Measurements from ENCODE around the gene TASOR2. TPM values are rescaled to one million over a fixed set of nuclear protein-coding genes. Genes with fewer than 3 reads are reported as not detected.

Gene TASOR2
- total RNA-seq, 4 donors from 2014 or later, result 55.0 to 106 (median 75.9) TPM

GRCh38 chr10:5688587-5688986 lies 3.9 kb downstream of the TASOR2 start:
- Histone ChIP-seq H3K36me3 (no peaks in the 10 kb centered on the region), H3K4me3 (no peak overlapping the region), H3K27ac (no peak overlapping the region), H3K4me1 (peaks cover 12 to 47% (median 25%) of the 10 kb centered on the region in 4 donors), H3K27me3 (no peaks in the 10 kb centered on the region), H3K9me3 (no peaks in the 10 kb centered on the region)
- no peak for TF ChIP-seq POLR2AphosphoS5 (IDR thresholded peaks at IDR 0.05)
- no peak for TF ChIP-seq CTCF (IDR thresholded peaks at IDR 0.05)
- no peak for TF ChIP-seq POLR2A (IDR thresholded peaks at IDR 0.05)
- no peak for TF ChIP-seq EP300 (IDR thresholded peaks at IDR 0.05; ENCODE audit: low read depth)
- WGBS, 2 donors (ENCODE audit: low coverage in 1 of 2), result 96% methylated on average over 3 of the region's 3 CpGs; no CpG with 5 or more reads in 1 of the 2 donors
- intact Hi-C loops (cut with DNase I; ENCODE audit: low total_unique reads), result no loop called here
- no peak for DNase-seq
- in situ Hi-C loops (cut with MboI; ENCODE audit: low pct_ligation_motif_present in 1 of 4, low pct_unique_long_range_greater_than_20kb in 1 of 4, low sequenced_read_pairs in 3 of 4), result no loop called here

- TF ChIP-seq EP300 (IDR thresholded peaks at IDR 0.05; ENCODE audit: low read depth) (no peak), POLR2AphosphoS5 (IDR thresholded peaks at IDR 0.05) (no peak), CTCF (IDR thresholded peaks at IDR 0.05) (no peak), POLR2A (IDR thresholded peaks at IDR 0.05) (no peak)
- no peaks in the 10 kb centered on the region for H3K36me3 ChIP-seq
- in situ Hi-C loops (cut with MboI; ENCODE audit: low pct_ligation_motif_present in 1 of 4, low pct_unique_long_range_greater_than_20kb in 1 of 4, low sequenced_read_pairs in 3 of 4), result no loop called here
- H3K4me3 ChIP-seq, result no peak overlapping the region
- no peaks in the 10 kb centered on the region for H3K9me3 ChIP-seq
- H3K4me1 ChIP-seq, result peaks cover 17 to 51% (median 23%) of the 10 kb centered on the region in 4 donors
- DNase-seq, result no peak
- WGBS, 2 donors (ENCODE audit: low coverage in 1 of 2), result 80 to 86% methylated on average over 8 of the region's 8 CpGs
- intact Hi-C loops (cut with DNase I; ENCODE audit: low total_unique reads), result no loop called here
- peak overlapping the region in 1 of 4 donors; percentile 75 for H3K27ac ChIP-seq
- H3K27me3 ChIP-seq, result no peaks in the 10 kb centered on the region
These were observed 7.1 kb downstream of the TASOR2 start for GRCh38 chr10:5691786-5692185.

- Histone ChIP-seq H3K27ac (peak overlapping the region; percentile 34 to 77 (median 72)), H3K27me3 (no peaks in the 10 kb centered on the region), H3K4me3 (peak overlapping the region; percentile 28 to 64 (median 40)), H3K36me3 (no peaks in the 10 kb centered on the region), H3K4me1 (peaks cover 17 to 51% (median 26%) of the 10 kb centered on the region in 4 donors), H3K9me3 (no peaks in the 10 kb centered on the region)
- 10 to 50% methylated on average over 1 to 49 of the region's 49 CpGs for WGBS, 2 donors (ENCODE audit: low coverage in 1 of 2)
- DNase-seq, result peak; percentile 63
- in situ Hi-C loops (cut with MboI; ENCODE audit: low pct_ligation_motif_present in 1 of 4, low pct_unique_long_range_greater_than_20kb in 1 of 4, low sequenced_read_pairs in 3 of 4) (no loop called here), intact Hi-C loops (cut with DNase I; ENCODE audit: low total_unique reads) (no loop called here)
- TF ChIP-seq POLR2AphosphoS5 (IDR thresholded peaks at IDR 0.05) (no peak), POLR2A (IDR thresholded peaks at IDR 0.05) (no peak), CTCF (IDR thresholded peaks at IDR 0.05) (no peak), EP300 (IDR thresholded peaks at IDR 0.05; ENCODE audit: low read depth) (no peak)
These were observed 8.1 kb downstream of the TASOR2 start for GRCh38 chr10:5692461-5693358.

DNA sequence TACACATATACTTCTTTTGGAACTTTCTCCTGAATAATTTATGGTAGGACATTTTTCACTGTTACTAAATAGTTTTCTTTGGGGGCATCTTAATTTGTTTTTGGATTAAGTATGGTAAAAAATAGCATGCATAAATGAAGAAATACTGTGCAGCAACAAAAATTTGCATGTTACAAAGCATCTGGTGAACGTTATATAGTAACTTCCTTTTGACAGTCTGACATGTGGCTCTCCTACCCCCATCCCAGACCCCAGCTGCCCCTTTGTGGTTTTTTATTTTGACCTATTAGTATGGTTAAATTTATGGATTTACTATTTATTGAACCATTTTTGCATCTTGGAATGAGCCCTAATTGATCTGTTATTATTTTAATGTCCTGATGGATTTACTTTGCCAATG lies 9.9 kb downstream of the TASOR2 start:
- Histone ChIP-seq H3K4me1 (peaks cover 17 to 59% (median 28%) of the 10 kb centered on the region in 4 donors), H3K9me3 (no peaks in the 10 kb centered on the region), H3K36me3 (no peaks in the 10 kb centered on the region), H3K27ac (no peak overlapping the region), H3K4me3 (no peak overlapping the region), H3K27me3 (no peaks in the 10 kb centered on the region)
- WGBS, 2 donors (ENCODE audit: low coverage in 1 of 2), result 64 to 70% methylated on average over 1 of the region's 1 CpG
- in situ Hi-C loops (cut with MboI; ENCODE audit: low pct_ligation_motif_present in 1 of 4, low pct_unique_long_range_greater_than_20kb in 1 of 4, low sequenced_read_pairs in 3 of 4) (no loop called here), intact Hi-C loops (cut with DNase I; ENCODE audit: low total_unique reads) (no loop called here)
- TF ChIP-seq EP300 (IDR thresholded peaks at IDR 0.05; ENCODE audit: low read depth), result no peak
- no peak for DNase-seq

All from transverse colon (tissue), 4 donors.